DOHH2 (cell line): Measurements from ENCODE around the gene GFPT1.
"Not testable (repeated sequence)": the region's sequence is repeated elsewhere in the genome, so short reads cannot be mapped to it uniquely, and the experiment has no call there.

Experiments
- H3F3A ChIP-seq: fragments of 200-600 bp; sonication (generic), shearing (Covaris generic); 2 replicates; pipeline ENCODE4 v1.6.0; 2016; ENCODE audit warnings: antibody characterized with exemption, mild to moderate bottlenecking; ENCODE audit not compliant: control insufficient read depth, insufficient read depth
- H3K27ac ChIP-seq: fragments of 200-600 bp; sonication (generic); 2 replicates; pipeline ENCODE4 v1.5.1; 2014; ENCODE audit warnings: low read depth, mild to moderate bottlenecking, low read length, moderate library complexity
- H3K27me3 ChIP-seq: fragments of 200-600 bp; sonication (generic); 2 replicates; pipeline ENCODE4 v1.6.1; 2014; ENCODE audit warnings: mild to moderate bottlenecking, low read length, mixed read lengths; ENCODE audit not compliant: control insufficient read depth
- H3K36me3 ChIP-seq: fragments of 200-600 bp; sonication (generic); 2 replicates; pipeline ENCODE4 v1.6.1; 2014; ENCODE audit warnings: mild to moderate bottlenecking, low read length, moderate library complexity, mixed read lengths; ENCODE audit not compliant: control insufficient read depth
- H3K4me1 ChIP-seq: fragments of 200-600 bp; sonication (generic); 2 replicates; pipeline ENCODE4 v1.6.1; 2014; ENCODE audit warnings: mild to moderate bottlenecking, low read length, mixed read lengths; ENCODE audit not compliant: control insufficient read depth
- H3K4me2 ChIP-seq: fragments of 200-600 bp; sonication (generic); 2 replicates; pipeline ENCODE4 v1.6.0; 2014; ENCODE audit warnings: mild to moderate bottlenecking, low read length, moderate library complexity
- H3K4me3 ChIP-seq: fragments of 200-600 bp; sonication (generic); 2 replicates; pipeline ENCODE4 v1.5.1; 2014; ENCODE audit warnings: mild to moderate bottlenecking, low read length, mixed read lengths
- H3K79me2 ChIP-seq: fragments of 200-600 bp; sonication (generic); 2 replicates; pipeline ENCODE4 v1.6.1; 2014; ENCODE audit warnings: mild to moderate bottlenecking, low read length, mixed read lengths; ENCODE audit not compliant: control insufficient read depth
- H3K9me2 ChIP-seq: fragments of 200-600 bp; sonication (generic); replicated peaks from 2 replicates; pipeline ENCODE4 v1.6.1; 2014; ENCODE audit warnings: mild to moderate bottlenecking, low read length, mixed read lengths; ENCODE audit not compliant: control insufficient read depth
- H3K9me3 ChIP-seq: fragments of 200-600 bp; sonication (generic); 2 replicates; pipeline ENCODE4 v1.6.1; 2014; ENCODE audit warnings: antibody characterized with exemption, low read length, mixed read lengths; ENCODE audit not compliant: control insufficient read depth, insufficient read depth
- H4K20me1 ChIP-seq: fragments of 200-600 bp; sonication (generic); 2 replicates; pipeline ENCODE4 v1.6.0; 2014; ENCODE audit warnings: low read depth, mild to moderate bottlenecking, antibody characterized with exemption, low read length, moderate library complexity; ENCODE audit not compliant: control insufficient read depth, insufficient read depth
- CTCF ChIP-seq: fragments of 200-600 bp; sonication (generic); IDR thresholded peaks from one replicate; pipeline ENCODE4 v1.5.1; 2014; ENCODE audit warnings: antibody characterized with exemption, mild to moderate bottlenecking, low read depth, low read length; ENCODE audit not compliant: poor library complexity, severe bottlenecking
- EZH2phosphoT487 ChIP-seq: fragments of 200-600 bp; sonication (generic); IDR thresholded peaks from 2 replicates; pipeline ENCODE4 v1.6.1; 2017; ENCODE audit warnings: borderline replicate concordance, mild to moderate bottlenecking, antibody characterized with exemption, low read length, moderate library complexity, mixed read lengths

The GFPT1 gene

GRCh38 chr2:69358914-69359313 is 28.1 kb downstream of the GFPT1 start:
- Histone ChIP-seq H3F3A (no peaks in the 10 kb centered on the region), H3K9me3 (no peaks in the 10 kb centered on the region), H3K27me3 (no peaks in the 10 kb centered on the region), H3K4me3 (no peak overlapping the region), H3K79me2 (no peaks in the 10 kb centered on the region), H3K9me2 (no peaks in the 10 kb centered on the region), H3K4me2 (no peak overlapping the region), H4K20me1 (no peaks in the 10 kb centered on the region), H3K27ac (no peak overlapping the region), H3K36me3 (peaks cover 62% of the 10 kb centered on the region), H3K4me1 (no peaks in the 10 kb centered on the region)
- TF ChIP-seq CTCF, result no peak
- no peak for TF ChIP-seq EZH2phosphoT487

- no peaks in the 10 kb centered on the region for H3K9me2 ChIP-seq
- no peaks in the 10 kb centered on the region for H3F3A ChIP-seq
- H3K4me3 ChIP-seq, result no peak overlapping the region
- no peak for TF ChIP-seq CTCF
- TF ChIP-seq EZH2phosphoT487, result no peak
- H3K4me2 ChIP-seq, result no peak overlapping the region
- no peak overlapping the region for H3K27ac ChIP-seq
- H3K4me1 ChIP-seq, result no peaks in the 10 kb centered on the region
- H4K20me1 ChIP-seq, result no peaks in the 10 kb centered on the region
- H3K36me3 ChIP-seq, result peaks cover 57% of the 10 kb centered on the region
- no peaks in the 10 kb centered on the region for H3K9me3 ChIP-seq
- no peaks in the 10 kb centered on the region for H3K27me3 ChIP-seq
- no peaks in the 10 kb centered on the region for H3K79me2 ChIP-seq
Observed at GRCh38 chr2:69356471-69356870, 30.6 kb downstream of the GFPT1 start.

- H3K27ac ChIP-seq, H3K79me2 ChIP-seq, H3K27me3 ChIP-seq, H3K4me2 ChIP-seq, H3K9me2 ChIP-seq, H4K20me1 ChIP-seq, H3F3A ChIP-seq, H3K4me3 ChIP-seq, H3K9me3 ChIP-seq, H3K4me1 ChIP-seq: not testable (repeated sequence)
- H3K36me3 ChIP-seq, result peaks cover 54% of the 10 kb centered on the region
Observed at GRCh38 chr2:69354976-69355375, 32.1 kb downstream of the GFPT1 start.

- H3K4me2 ChIP-seq, result no peak overlapping the region
- no peaks in the 10 kb centered on the region for H3K9me2 ChIP-seq
- no peak overlapping the region for H3K27ac ChIP-seq
- no peak overlapping the region for H3K4me3 ChIP-seq
- H3K9me3 ChIP-seq, result no peaks in the 10 kb centered on the region
- TF ChIP-seq CTCF, result no peak
- no peak for TF ChIP-seq EZH2phosphoT487
- no peaks in the 10 kb centered on the region for H4K20me1 ChIP-seq
- no peaks in the 10 kb centered on the region for H3K4me1 ChIP-seq
- H3F3A ChIP-seq, result no peaks in the 10 kb centered on the region
- peaks cover 55% of the 10 kb centered on the region for H3K36me3 ChIP-seq
- H3K27me3 ChIP-seq, result no peaks in the 10 kb centered on the region
- no peaks in the 10 kb centered on the region for H3K79me2 ChIP-seq
Observed at GRCh38 chr2:69353360-69353759, 33.7 kb downstream of the GFPT1 start.
